GM21825 (cell line): ENCODE results near the gene ARL9.
A peak's percentile ranks its signal among the peaks of the same experiment; 100 is the strongest.
"Not testable (repeated sequence)": the region's sequence is repeated elsewhere in the genome, so short reads cannot be mapped to it uniquely, and the experiment has no call there.

Experiments used
- ATAC-seq: cut with Tn5 transposase; IDR thresholded peaks from one replicate; pipeline ENCODE4 v1.9.1; 2021; ENCODE audit warnings: mild to moderate bottlenecking, moderate library complexity; ENCODE audit not compliant: unreplicated experiment

The ARL9 gene, protein sequence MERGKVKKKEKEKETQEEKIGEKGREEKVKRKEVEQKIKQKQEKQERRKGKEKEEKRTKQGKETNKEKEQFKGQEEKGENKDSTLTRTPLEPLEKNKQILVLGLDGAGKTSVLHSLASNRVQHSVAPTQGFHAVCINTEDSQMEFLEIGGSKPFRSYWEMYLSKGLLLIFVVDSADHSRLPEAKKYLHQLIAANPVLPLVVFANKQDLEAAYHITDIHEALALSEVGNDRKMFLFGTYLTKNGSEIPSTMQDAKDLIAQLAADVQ

DNA sequence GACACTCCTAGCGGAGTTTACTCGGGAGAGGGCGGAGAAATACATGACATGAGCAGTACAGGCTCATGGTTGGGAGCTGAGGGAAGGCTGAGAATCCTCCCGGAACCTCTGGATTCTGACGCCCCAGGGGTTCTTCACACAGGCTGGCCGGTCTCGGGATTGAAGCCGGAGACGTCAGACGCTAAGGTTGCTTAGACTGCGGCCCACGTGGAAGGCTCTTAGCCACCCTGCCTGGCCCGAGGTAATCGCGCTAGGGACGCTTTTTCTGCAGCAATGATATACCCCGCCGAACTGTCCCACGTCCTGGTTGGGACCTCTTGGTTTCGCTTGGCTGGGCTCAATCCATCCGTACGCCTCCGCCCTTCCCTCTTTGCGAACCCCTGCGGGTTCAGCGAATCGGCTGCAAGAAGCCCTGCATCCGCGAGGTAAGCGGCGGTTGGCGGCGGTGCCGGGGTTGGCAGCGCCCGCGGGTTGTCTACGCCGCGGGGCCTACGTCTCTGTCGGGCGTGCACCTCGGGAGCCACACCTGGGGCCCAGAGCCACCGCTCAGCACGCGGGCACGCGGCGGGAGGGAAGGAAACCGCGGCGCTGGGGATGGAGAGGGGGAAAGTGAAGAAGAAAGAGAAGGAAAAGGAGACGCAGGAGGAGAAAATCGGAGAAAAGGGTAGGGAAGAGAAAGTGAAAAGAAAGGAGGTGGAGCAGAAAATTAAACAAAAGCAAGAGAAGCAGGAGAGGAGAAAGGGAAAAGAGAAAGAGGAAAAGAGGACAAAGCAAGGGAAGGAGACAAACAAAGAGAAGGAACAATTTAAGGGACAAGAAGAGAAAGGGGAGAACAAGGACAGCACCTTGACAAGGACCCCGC lies at the start of gene ARL9:
Gene ARL9 (plus strand): TSS at position 523 of the 862 bp plus-strand sequence. CDS start 72 bp downstream, at position 595.
- peak; percentile 70 for ATAC-seq

DNA sequence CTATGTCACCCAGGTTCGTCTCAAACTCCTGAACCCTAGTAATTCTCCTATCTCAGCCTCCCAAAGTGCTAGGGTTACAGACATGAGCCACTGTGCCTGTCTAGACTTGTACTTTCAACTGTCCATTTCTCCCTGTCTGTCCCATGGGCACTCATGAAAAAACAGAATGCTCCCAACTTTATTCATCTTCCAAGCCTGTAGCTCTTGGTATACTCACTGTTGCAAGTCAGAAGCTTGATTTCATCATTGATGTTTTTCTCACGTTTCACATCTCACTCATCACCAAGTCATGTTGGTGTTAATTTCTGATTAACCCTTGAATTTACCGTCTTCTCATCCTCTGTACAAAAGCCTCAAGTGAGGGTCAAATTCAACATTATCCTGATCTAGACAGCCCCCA lies 45.5 kb upstream of the ARL9 start:
- ATAC-seq = no peak

DNA sequence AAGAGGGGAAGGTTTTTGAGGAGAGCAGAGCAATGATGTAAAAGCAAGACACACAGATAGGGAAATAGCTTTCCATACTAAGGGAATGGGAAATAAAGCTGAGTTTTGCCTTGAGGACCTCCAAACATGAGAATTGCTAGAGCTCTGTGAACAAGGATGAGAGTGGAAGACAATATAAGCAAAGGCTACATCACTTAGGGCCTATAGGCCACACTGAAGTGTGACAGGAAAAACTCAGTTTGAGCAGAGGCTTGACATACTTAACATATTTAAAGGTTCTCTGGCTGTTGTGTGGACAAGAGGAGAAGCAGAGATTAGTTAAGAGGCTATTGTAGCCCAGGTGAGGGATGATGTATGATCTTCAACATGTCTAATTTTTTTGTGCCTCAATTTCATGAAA lies 43.4 kb upstream of the ARL9 start:
- no peak for ATAC-seq

DNA sequence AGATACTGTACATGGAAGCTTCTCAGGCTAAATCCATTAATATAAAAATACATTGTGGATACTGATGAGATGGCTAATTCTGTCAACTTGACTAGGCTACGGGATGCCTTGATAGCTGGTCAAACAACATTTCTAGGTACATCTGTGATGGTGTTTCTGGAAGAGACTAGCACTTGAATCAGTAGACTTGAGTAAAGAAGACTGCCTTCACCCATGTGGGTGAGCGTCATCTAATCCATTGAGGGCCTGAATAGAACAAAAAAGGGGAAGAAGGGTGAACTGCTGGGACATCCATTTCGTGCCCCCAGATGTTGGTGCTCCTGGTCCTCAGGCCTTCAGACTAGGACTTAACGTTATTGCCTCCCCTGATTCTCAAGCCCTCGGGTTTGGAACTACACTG lies 41.9 kb upstream of the ARL9 start:
- ATAC-seq = no peak

DNA sequence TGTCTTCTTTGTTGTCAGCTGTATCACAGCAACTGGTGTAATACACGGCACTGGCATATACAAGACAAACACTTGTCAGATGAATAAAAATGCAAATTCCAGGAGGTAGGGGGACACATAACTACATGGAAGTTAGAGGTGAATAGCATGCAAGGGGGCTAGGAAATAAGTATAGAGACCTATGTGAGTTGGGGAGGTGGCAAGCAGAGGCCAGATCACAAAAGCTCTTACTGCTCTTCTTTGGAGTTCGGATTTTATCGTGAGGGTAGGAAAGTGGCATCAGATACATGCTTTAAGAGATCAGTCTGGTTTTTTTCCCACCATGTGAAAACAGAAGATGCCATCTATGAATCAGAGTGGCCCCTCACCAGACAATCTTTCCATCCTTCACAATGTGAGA lies 41.0 kb upstream of the ARL9 start:
- no peak for ATAC-seq

DNA sequence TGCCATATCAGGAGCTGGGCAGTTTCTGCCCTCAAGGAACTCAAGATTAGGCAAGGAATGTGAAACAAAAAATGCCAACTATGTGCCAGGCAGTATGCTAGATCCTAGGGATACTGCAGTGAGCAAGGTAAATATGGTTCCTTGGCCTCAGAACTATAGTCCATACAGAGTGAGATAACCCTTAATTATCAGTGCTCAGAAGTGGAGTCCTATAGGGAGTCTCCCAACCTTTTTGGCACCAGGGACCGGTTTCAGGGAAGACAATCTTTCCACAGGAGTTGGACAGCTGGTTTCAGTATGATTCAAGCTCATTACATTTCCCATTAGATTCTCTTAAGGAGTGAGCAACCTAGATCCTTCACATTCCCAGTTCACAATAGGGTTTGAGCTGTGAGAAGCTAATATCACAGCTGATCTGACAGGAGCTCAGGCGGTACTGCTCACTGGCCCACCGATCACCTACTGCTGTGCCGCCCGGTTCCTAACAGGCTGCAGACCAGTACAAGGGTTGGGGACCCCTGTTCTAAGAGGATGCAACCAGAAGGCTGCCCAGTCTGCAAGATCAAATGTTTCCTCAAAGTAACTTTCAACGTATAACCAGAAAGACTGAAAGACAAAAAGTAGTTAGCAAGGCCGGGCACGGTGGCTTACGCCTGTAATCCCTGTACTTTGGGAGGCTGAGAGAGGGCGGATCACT lies 39.8 kb upstream of the ARL9 start:
- ATAC-seq = no peak

DNA sequence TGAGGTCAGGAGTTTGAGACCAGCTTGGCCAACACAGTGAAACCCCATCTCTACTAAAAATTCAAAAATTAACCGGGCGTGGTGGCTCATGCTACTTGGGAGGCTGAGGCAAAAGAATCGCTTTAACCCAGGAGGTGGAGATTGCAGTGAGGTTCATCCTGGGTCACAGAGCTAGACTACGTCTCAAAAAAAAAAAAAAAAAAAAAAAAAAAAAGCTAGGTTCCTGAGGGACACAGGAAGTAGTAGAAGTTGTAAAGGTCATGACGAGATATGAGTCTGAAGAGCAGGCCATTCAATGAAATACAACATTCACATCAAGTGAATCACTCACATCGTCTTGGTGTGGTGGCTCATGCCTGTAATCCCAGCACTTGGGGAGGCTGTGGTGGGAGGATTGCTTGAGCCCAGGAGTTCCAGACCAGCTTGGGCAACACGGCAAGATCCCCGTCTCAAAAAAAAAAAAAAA lies 39.3 kb upstream of the ARL9 start:
- not testable (repeated sequence) for ATAC-seq

DNA sequence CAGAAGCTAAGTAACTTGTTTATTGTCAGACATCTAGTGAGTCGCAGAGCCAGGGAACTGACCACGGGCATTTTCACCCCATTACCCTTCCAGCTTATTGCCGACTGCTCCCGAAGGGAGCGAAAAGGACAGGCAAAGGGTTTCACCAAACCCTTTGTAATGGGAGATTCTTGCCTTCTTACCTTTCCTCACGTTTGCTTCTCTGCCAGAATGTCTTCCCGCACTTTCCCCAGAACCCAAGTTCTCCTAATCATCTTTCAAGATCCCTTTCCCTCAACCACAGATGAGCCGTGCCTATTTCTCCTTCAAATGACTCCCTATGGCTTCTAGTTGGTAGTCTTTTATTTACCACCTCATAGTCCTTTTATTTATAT lies 38.7 kb upstream of the ARL9 start:
- ATAC-seq = no peak

DNA sequence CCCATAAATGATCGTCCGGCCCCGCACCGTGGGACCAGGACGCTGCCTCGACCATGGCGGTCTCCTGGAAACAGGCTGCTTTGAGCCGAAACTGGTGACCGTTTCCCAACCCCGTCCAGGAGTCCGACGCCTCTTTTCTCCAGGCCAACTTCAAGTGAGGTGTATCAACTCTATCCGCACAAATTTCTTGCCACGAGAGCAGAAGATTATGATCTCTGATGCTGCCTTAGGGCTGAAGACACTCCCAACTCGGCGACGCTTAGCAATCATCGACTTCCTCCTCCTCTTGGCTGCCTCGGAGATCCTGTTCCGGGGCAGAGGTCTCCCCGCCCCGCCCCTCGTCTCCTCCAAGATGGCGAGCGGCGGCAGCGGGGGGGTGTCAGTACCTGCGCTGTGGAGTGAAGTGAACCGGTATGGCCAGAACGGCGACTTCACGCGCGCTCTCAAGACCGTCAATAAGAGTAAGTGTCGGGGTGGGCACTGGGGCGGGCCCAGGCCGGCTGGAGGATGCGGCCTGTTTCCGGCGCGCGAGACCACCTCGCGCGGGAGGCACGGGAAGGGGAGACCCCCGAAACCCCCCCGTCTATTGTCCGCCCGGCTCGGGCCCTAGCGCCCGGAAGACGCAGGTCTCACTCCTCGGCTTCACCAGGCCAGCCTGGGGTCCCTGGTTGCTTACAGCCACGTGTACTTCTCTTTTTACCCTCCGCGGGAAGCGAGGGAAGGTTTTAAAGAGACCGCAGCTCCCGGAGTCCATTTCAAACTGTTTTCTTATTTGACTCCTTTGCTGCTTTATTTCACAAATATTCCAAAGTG lies 38.1 kb upstream of the ARL9 start, which contains the start of gene SRP72:
Gene SRP72 (plus strand): TSS at position 334 of the 813 bp plus-strand sequence. CDS start 19 bp downstream, at position 353.
- peak; percentile 90 for ATAC-seq

DNA sequence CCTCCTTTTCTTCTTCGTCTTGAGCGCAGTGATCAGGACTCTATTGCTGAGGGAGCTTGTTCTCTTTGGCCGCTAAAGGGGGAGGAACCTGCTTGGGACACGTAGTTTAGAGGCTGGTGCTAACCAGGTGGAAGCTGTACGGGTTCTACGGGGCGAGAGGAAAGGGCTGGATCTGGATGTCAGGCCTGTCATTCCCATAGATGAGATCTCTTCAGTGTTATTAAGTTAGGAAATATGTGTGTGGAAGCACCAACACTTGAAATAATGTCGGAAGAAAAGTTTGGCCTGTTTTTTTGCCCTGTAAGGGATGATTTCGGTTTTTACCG lies 37.5 kb upstream of the ARL9 start:
- peak; percentile 57 for ATAC-seq

GRCh38 chr4:56469489-56470210 lies 35.9 kb upstream of the ARL9 start:
- no peak for ATAC-seq

- ATAC-seq = peak; percentile 87
These were observed 29.7 kb upstream of the ARL9 start for GRCh38 chr4:56475917-56476316.

DNA sequence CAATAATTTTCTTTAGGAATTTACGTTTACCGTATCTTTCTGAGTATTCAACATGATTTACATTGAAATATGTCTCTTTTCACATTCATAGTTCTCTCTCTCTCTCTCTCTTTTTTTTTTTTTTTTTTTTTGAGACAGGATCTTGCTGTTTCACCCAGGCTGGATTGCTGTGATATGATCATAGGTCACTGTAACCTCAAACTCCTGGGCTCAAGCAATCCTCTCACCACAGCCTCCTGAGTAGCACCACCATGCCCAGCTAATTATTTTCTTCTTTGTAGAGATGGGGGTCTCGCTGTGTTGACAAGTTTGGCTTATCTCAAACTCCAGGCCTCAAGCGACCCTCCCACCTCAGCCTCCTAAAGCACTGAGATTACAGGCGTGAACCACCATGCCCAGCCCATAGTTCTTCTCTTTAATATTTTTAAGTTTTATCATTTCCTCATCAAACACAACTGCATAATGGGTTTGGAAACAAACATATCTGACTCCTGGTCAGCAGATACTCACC lies 28.3 kb upstream of the ARL9 start:
- no peak for ATAC-seq

DNA sequence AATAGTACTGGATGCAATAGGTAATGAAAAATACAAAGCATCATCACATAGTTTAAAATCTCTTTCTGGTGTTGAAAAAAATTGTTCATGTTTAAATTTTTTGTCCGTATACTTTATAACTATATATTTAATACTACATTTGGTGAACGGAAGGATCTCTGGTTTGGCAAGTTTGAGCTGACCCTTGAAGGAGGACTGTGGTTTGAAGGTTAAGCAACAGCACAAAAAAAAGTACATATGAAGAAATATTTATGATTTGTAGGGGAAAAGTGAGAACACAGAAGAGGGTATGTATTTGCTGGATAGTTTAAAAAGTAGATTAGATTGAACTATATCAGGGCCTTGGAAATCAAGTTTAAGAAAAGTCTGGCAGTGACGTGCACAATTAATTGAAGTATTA lies 24.9 kb upstream of the ARL9 start:
- no peak for ATAC-seq

DNA sequence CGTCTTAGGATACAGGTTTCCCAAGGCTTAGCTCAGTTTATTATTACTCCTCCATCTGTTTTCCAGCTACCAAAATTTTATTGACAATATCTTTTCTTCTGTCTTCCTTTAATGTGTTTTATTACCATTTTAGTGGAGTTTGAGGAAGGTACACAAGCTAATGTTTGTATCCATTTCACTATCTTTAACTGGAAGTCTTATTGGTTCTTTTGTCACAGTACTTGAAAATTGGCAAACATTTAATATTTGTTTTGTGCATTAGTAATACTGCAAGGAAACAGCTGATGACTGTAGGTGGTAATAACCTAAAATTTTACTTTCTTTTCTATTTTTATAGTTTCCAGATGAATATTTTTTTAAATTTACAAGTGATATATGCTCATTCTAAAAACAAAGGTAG lies 9.3 kb upstream of the ARL9 start:
- no peak for ATAC-seq

GRCh38 chr4:56511098-56511497 lies 5.5 kb downstream of the ARL9 start:
- ATAC-seq = no peak

GRCh38 chr4:56512166-56512565 lies 6.6 kb downstream of the ARL9 start:
- no peak for ATAC-seq

DNA sequence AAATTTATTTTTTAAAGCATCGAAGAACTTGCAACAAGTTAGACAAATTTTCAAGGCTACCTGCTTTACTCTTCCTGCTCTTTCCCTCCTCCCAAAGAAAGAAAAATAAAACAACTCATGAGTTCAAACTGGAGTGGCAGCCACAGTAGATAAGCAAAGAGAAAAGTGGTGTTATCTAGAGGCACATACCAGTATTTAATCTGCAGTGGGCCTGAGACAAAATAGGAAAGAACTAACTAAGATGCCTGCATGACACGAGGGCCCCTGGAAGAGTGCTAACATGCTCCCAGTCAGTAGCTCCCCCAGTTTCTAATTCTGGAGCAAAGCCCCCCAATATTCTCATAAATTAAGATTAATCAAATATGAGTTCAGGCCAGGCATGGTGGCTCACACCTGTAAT lies 7.9 kb downstream of the ARL9 start:
- no peak for ATAC-seq

DNA sequence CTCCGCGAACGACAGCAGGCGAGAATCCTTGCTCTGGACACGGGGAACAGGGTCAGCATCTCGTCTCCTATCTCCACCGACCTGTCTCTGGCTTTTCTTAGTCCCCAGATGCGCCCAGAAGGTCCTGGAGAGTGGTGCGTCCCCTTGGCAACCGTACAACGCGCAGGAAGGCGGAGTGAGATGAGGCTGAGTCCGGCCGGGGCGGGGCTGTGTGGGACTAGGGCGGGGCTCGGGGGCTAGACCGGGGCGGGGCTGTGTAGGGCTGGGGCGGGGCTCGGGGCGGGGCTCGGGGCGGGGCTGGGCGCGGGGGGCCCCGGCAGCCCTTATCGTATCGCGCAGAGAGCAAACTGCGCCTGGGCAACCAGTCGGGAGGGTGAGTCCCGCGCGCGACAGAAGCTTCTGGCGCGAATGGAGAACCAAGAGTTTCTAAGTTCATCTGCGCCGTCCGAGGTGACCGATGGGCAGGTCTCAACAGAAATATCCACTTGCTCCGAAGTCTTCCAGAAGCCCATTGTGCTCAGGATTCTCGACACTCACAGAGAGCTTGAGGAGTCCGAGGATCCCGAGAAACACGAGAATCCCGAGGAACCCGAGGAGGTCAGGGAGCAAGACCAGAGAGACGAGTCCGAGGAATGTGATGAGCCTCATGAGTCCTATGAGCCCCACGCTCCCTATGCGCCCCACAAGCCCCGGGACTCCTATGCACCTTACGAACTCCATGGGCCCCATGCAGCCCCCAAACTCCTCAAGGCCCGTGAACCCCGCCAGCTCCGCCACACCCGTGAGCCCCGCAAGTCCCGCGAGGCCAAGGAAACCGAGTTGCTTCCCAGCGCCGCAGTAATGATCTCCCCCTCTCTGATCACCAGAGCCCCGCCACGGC lies 24.9 kb downstream of the ARL9 start:
- ATAC-seq = peak; percentile 96
